Measurements from ENCODE around the gene SLAMF1. TPM values are rescaled to one million over a fixed set of nuclear protein-coding genes. Genes with fewer than 3 reads are reported as not detected.
A peak's percentile ranks its signal among the peaks of the same experiment; 100 is the strongest.

The SLAMF1 gene
- total and polyA plus RNA-seq, 9 of the 15 experiments (the other 6 are each of a cell fraction or from before 2014, with no cell fraction given), result 0.04 to 0.17 (median 0.11) TPM; not detected in 4

DNA sequence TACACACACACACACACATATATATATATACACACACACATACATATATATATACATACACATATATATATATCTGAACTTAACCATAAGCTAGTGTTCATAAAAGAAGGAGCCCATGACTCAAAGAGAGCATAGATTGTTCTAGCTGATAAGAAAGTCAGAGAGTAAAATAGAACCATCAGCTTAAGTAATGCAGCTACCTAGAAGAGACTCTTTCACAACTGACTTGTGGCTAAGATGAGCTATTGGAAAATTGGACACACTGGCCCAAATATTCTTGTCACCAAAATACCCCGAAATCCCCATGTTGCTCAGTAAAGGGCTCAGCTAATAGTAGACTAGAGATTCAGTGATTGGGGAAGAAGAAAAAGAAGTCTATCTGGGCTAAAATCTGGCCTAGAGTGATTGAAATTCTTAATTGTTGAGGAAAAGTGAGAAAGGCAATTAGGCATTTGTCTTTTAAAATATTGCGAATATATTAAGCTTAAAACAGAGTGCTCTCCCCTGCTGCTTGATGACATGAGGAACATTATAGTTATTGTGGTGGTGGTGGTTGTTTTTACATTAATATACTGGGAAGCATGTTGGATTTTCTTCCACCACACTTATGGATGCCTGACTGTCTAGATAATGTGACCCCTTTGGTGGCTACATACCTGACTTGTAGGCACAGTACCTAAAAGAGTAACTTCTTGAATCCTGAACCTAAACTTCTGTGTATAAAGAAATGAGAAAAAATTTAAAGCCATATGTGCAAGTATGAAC, 6.3 kb downstream of the SLAMF1 start:
- no peak overlapping the region for H2AFZ ChIP-seq (ENCODE audit: low read depth, low read length)
- no peak overlapping the region for H3K4me2 ChIP-seq (ENCODE audit: insufficient read depth, low read length)
- intact Hi-C loops (cut with micrococcal nuclease), result no loop called here
- H3K79me2 ChIP-seq (ENCODE audit: control insufficient read depth, insufficient read depth, low read length), result no peaks in the 10 kb centered on the region
- in situ Hi-C loops (cut with MboI), result no loop called here
- DNase-seq (ENCODE audit: extremely low read depth in 1 of 4, low spot score in 3 of 4) (peak in 2 of 4 experiments; percentile 24), FAIRE-seq (peak; percentile 23), ATAC-seq (no peak)
- H3K4me3 ChIP-seq, result no peak overlapping the region
- peaks cover 0 to 5% of the 10 kb centered on the region in 2 experiments; a peak in 3 of 5 replicates for H3K4me1 ChIP-seq (replicated peaks in 1 of 2; ENCODE audit: control insufficient read depth in 2 of 2, insufficient read depth in 2 of 2, low read length in 2 of 2)
- H3K27ac ChIP-seq (ENCODE audit: extremely low read depth, low read depth, low read length), result no peak overlapping the region
- no peak overlapping the region for H3K9ac ChIP-seq (ENCODE audit: insufficient read depth in 1 of 2, low read depth in 2 of 2, low read length in 2 of 2)
- ChIA-PET CTCF (ENCODE audit: low intra/inter-chr PET ratio) (no interaction called here), POLR2A (interaction anchor here (0.6 to 1.4 kb wide), 7 partner anchors 8 to 489 kb away, joined by 3 to 6 read pairs (median 3); partner anchors contain the start of gene ATP1A4)
- no peaks in the 10 kb centered on the region for H4K20me1 ChIP-seq (replicated peaks; ENCODE audit: control insufficient read depth, insufficient read depth, low read length)
- H3K36me3 ChIP-seq (ENCODE audit: control insufficient read depth, insufficient read depth, low read length), result no peaks in the 10 kb centered on the region
- no peaks in the 10 kb centered on the region for H3K9me1 ChIP-seq (ENCODE audit: control insufficient read depth, insufficient read depth, low read length)
- TF ChIP-seq, protein P1, sequence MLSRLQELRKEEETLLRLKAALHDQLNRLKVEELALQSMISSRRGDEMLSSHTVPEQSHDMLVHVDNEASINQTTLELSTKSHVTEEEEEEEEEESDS (CRISPR knock-in tag; IDR thresholded peaks at IDR 0.05), result no peak
- peak; percentile 44; the same call in 1 of the 2 replicates for TF ChIP-seq CEBPB (tag; IDR thresholded peaks at IDR 0.05)
- 49% methylated on average over 2 of the region's 2 CpGs for WGBS (ENCODE audit: insufficient coverage, low coverage, missing lambda C conversion rate)
- H3K27me3 ChIP-seq (ENCODE audit: control insufficient read depth in 2 of 2, insufficient read depth in 2 of 2, low read length in 2 of 2), result no peaks in the 10 kb centered on the region
- no TSS peak for BruUV-seq (replicated peaks)
- H3K9me3 ChIP-seq (replicated peaks; ENCODE audit: control insufficient read depth, insufficient read depth, low read depth, low read length), result no peaks in the 10 kb centered on the region

DNA sequence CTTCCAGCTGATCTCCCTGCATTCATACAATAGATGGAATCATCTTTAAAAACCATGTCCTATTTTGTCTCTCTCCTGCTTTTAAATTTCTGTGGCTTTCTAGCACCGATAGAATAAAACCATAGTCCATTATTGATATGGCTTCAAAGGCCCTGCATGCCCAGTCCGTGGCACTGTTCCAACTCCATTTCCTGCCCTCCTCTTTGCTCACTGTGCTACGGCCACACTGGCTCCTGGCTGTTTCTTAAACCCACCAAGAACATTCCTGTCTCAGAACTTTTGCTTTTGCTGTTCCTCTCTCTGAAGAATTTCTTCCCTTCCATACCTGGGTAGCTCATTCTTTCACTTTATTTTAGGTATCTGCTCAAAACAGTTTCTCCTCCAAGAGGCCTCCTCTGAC, 7.2 kb downstream of the SLAMF1 start:
- Histone ChIP-seq H3K9ac (ENCODE audit: insufficient read depth in 1 of 2, low read depth in 2 of 2, low read length in 2 of 2) (no peak overlapping the region), H3K79me2 (ENCODE audit: control insufficient read depth, insufficient read depth, low read length) (no peaks in the 10 kb centered on the region), H3K4me3 (no peak overlapping the region), H4K20me1 (replicated peaks; ENCODE audit: control insufficient read depth, insufficient read depth, low read length) (no peaks in the 10 kb centered on the region), H3K4me2 (ENCODE audit: insufficient read depth, low read length) (no peak overlapping the region), H3K36me3 (ENCODE audit: control insufficient read depth, insufficient read depth, low read length) (no peaks in the 10 kb centered on the region), H3K4me1 (replicated peaks in 1 of 2; ENCODE audit: control insufficient read depth in 2 of 2, insufficient read depth in 2 of 2, low read length in 2 of 2) (peaks cover 0 to 3% of the 10 kb centered on the region in 2 experiments; a peak in 1 of 5 replicates), H2AFZ (ENCODE audit: low read depth, low read length) (no peak overlapping the region), H3K27ac (ENCODE audit: extremely low read depth, low read depth, low read length) (no peak overlapping the region), H3K9me3 (replicated peaks; ENCODE audit: control insufficient read depth, insufficient read depth, low read depth, low read length) (no peaks in the 10 kb centered on the region), H3K27me3 (ENCODE audit: control insufficient read depth in 2 of 2, insufficient read depth in 2 of 2, low read length in 2 of 2) (no peaks in the 10 kb centered on the region), H3K9me1 (ENCODE audit: control insufficient read depth, insufficient read depth, low read length) (no peaks in the 10 kb centered on the region)
- in situ Hi-C loops (cut with MboI), result no loop called here
- no peak for DNase-seq (ENCODE audit: extremely low read depth in 1 of 4, low spot score in 3 of 4)
- no peak for FAIRE-seq
- intact Hi-C loops (cut with micrococcal nuclease), result no loop called here
- WGBS (ENCODE audit: insufficient coverage, low coverage, missing lambda C conversion rate), result 23% methylated on average over 3 of the region's 3 CpGs
- POLR2A ChIA-PET, result interaction anchor here (0.7 to 1.4 kb wide), 5 partner anchors 10 to 488 kb away, joined by 3 to 6 read pairs (median 3); partner anchors contain the start of gene ATP1A4
- BruUV-seq (replicated peaks), result no TSS peak
- no peak for ATAC-seq
- CTCF ChIA-PET (ENCODE audit: low intra/inter-chr PET ratio), result no interaction called here
- 0 out of 2 replicates have a peak, but pooled peaks have one; percentile 21 for TF ChIP-seq NFIC (IDR thresholded peaks at IDR 0.05)
- no peak for TF ChIP-seq ZNF445 (CRISPR knock-in tag; IDR thresholded peaks at IDR 0.05; ENCODE audit: low read depth)
